ENCODE results near the gene MIPEP.

DNA sequence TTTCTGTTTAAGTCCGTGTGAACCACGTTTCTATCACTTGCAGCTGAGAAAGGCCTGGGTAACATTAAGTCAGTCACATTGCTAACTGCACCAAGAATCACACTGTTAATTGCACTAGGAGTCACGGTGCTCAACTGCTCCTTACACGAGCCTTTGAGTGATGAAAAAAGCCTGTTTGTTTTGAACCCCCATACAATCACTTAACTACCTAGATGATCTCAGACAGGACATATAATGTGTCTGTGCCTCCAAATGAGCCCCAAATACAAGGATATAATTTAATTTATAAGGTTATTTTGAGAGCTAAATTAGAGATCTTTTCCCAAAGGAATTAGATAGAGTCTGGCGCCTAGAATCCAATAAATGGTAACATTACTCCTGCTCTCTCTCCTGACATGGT, 84.1 kb downstream of the MIPEP start:
- TF ChIP-seq, protein P1, sequence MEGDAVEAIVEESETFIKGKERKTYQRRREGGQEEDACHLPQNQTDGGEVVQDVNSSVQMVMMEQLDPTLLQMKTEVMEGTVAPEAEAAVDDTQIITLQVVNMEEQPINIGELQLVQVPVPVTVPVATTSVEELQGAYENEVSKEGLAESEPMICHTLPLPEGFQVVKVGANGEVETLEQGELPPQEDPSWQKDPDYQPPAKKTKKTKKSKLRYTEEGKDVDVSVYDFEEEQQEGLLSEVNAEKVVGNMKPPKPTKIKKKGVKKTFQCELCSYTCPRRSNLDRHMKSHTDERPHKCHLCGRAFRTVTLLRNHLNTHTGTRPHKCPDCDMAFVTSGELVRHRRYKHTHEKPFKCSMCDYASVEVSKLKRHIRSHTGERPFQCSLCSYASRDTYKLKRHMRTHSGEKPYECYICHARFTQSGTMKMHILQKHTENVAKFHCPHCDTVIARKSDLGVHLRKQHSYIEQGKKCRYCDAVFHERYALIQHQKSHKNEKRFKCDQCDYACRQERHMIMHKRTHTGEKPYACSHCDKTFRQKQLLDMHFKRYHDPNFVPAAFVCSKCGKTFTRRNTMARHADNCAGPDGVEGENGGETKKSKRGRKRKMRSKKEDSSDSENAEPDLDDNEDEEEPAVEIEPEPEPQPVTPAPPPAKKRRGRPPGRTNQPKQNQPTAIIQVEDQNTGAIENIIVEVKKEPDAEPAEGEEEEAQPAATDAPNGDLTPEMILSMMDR (conservative IDR thresholded peaks at IDR 0.05 in 1 of 2, IDR thresholded peaks at IDR 0.05 in 1 of 2; ENCODE audit: low read depth in 1 of 2, low read length in 2 of 2): no peak
- TF ChIP-seq EZH2 (IDR thresholded peaks at IDR 0.05; ENCODE audit: low read length, missing control alignments): no peak
